A549 (cell line): Measurements from ENCODE around the gene ADGRG3. TPM values are rescaled to one million over a fixed set of nuclear protein-coding genes. Genes with fewer than 3 reads are reported as not detected.
A peak's percentile ranks its signal among the peaks of the same experiment; 100 is the strongest.

Source experiments
- ATAC-seq, 2 experiments: fragments of 200-7000 bp in 1 of 2; fragments of >200 bp in 1 of 2; cut with Nextera tagmentation in 1 of 2; cut with Tn5 transposase in 1 of 2; 3 replicates each; pipeline versions ENCODE4 v1.8.0 to v1.9.1; 2018 to 2020; ENCODE audit warnings: mild to moderate bottlenecking in 1 of 2, moderate library complexity in 1 of 2
- CTCF ChIA-PET: fragments of 300-600 bp; sonication (Branson Sonifier 250); formaldehyde crosslinking; extraction: SDS; loops from one replicate; lab custom pipeline; 2021; ENCODE audit warnings: antibody characterized with exemption, inconsistent platforms; lab: Yijun Ruan, JAX
- POLR2A ChIA-PET: fragments of 350-600 bp; formaldehyde crosslinking; extraction: SDS; loops from one replicate; lab custom pipeline; 2021; ENCODE audit warnings: antibody characterized with exemption, inconsistent platforms; lab: Yijun Ruan, JAX
- DNase-seq, 2 experiments: peaks; one replicate each; pipeline versions ENCODE4 v3.0.0 to v3.0.0-alpha.2; 2011 to 2016; ENCODE audit warnings: low read depth in 1 of 2, low spot score in 1 of 2
- FAIRE-seq: peaks from 2 replicates; lab custom pipeline; 2011; peaks lifted over from hg19 to GRCh38; lab: Jason Lieb, UNC
- H3K27ac ChIP-seq, 2 experiments: fragments of >200 bp; sonication (Bioruptor Twin); formaldehyde crosslinking; 3 replicates each; pipeline ENCODE4 v1.5.1; 2016 to 2017
- H3K4me1 ChIP-seq: fragments of >200 bp; sonication (Bioruptor Twin); formaldehyde crosslinking; 3 replicates; pipeline ENCODE4 v1.6.1; 2016
- H3K4me2 ChIP-seq: fragments of >200 bp; sonication (Bioruptor Twin); formaldehyde crosslinking; 3 replicates; pipeline ENCODE4 v1.6.1; 2016
- H3K4me3 ChIP-seq: fragments of >200 bp; sonication (Bioruptor Twin); formaldehyde crosslinking; 3 replicates; pipeline ENCODE4 v1.5.1; 2016
- H3K9me3 ChIP-seq: fragments of >200 bp; sonication (Bioruptor Twin); formaldehyde crosslinking; 3 replicates; pipeline ENCODE4 v1.6.1; 2016
- BCL3 ChIP-seq: fragments of >200 bp; sonication (Bioruptor Twin); formaldehyde crosslinking; IDR thresholded peaks from 3 replicates; pipeline ENCODE4 v1.6.1; 2016
- CHD2 ChIP-seq: fragments of 150-350 bp; IDR thresholded peaks from 2 replicates; pipeline ENCODE4 v1.6.1; 2014; ENCODE audit warnings: low read length; ENCODE audit not compliant: partially characterized antibody
- CHD4 ChIP-seq: fragments of 200-600 bp; sonication (generic); IDR thresholded peaks from 2 replicates; pipeline ENCODE4 v1.6.1; 2016; ENCODE audit warnings: antibody characterized with exemption, mild to moderate bottlenecking, borderline replicate concordance
- EHF ChIP-seq: fragments of 250-450 bp; sonication (Bioruptor Pico); IDR thresholded peaks from 2 replicates; pipeline ENCODE4 v1.5.0; 2020; ENCODE audit warnings: mild to moderate bottlenecking
- FOXS1 ChIP-seq: fragments of 250-450 bp; sonication (Bioruptor Pico); IDR thresholded peaks from 2 replicates; pipeline ENCODE4 v1.5.0; 2020; ENCODE audit warnings: mild to moderate bottlenecking, moderate library complexity
- GATA3 ChIP-seq: IDR thresholded peaks from 2 replicates; pipeline ENCODE4 v1.6.1; 2012; ENCODE audit warnings: borderline replicate concordance
- HDAC2 ChIP-seq: fragments of 200-600 bp; sonication (generic); IDR thresholded peaks from 2 replicates; pipeline ENCODE4 v1.6.1; 2016
- HEYL ChIP-seq: fragments of 250-450 bp; sonication (Bioruptor Pico); IDR thresholded peaks from 2 replicates; pipeline ENCODE4 v1.8.0; 2021; ENCODE audit warnings: mild to moderate bottlenecking, moderate library complexity
- MYC ChIP-seq: IDR thresholded peaks from 2 replicates; pipeline ENCODE4 v1.6.1; 2012; ENCODE audit warnings: mild to moderate bottlenecking, inconsistent platforms, low read length, improper control_type of control experiment, borderline replicate concordance
- RARB ChIP-seq: fragments of 250-450 bp; sonication (Bioruptor Pico); IDR thresholded peaks from 2 replicates; pipeline ENCODE4 v1.8.0; 2021; ENCODE audit warnings: mild to moderate bottlenecking, moderate library complexity
- RCOR1 ChIP-seq: fragments of 150-350 bp; IDR thresholded peaks from 2 replicates; pipeline ENCODE4 v1.6.1; 2014; ENCODE audit warnings: antibody characterized with exemption, low read length, low read depth
- RNF2 ChIP-seq: fragments of 200-600 bp; sonication (generic); IDR thresholded peaks from 2 replicates; pipeline ENCODE4 v1.6.1; 2016; ENCODE audit warnings: low read depth, mild to moderate bottlenecking, antibody characterized with exemption, moderate library complexity, borderline replicate concordance
- ZC3H11A ChIP-seq: fragments of 450-650 bp; IDR thresholded peaks from 2 replicates; pipeline ENCODE4 v1.6.1; 2014; ENCODE audit warnings: antibody characterized with exemption, mild to moderate bottlenecking
- WGBS: methylation state at CpG from one replicate; pipeline ENCODE4 v1.1.6; 2017; ENCODE audit errors: missing lambda C conversion rate; 5-methylcytosine and 5-hydroxymethylcytosine counted together
- polyA plus RNA-seq, 4 experiments: library from polyadenylated mRNA; depleted of rRNA in 3 of 4; stranded (reverse); fragments of >200 nt; fragmentation: RNase III in 1 of 4; extraction: RNeasy Plus Mini Kit Qiagen cat#74134 plus additional on column Dnase treatment in 1 of 4; gene quantifications; 2 replicates in 3 of 4; 3 replicates in 1 of 4; pipeline ENCODE4 v1.2.3, GENCODE V29; 2011 to 2017
- TF ChIP-seq, protein P1 (sequence below): fragments of >200 bp; sonication (Bioruptor Twin); formaldehyde crosslinking; IDR thresholded peaks from 3 replicates; pipeline ENCODE4 v1.5.1; 2016
- TF ChIP-seq, protein P2 (sequence below): fragments of 150-350 bp; IDR thresholded peaks from 2 replicates; pipeline ENCODE4 v1.6.1; 2014; ENCODE audit warnings: low read depth, mild to moderate bottlenecking, low read length
- TF ChIP-seq, protein P3 (sequence below): fragments of 200-600 bp; sonication (generic); IDR thresholded peaks from 2 replicates; pipeline ENCODE4 v1.6.1; 2016; ENCODE audit warnings: antibody characterized with exemption, mild to moderate bottlenecking, moderate library complexity
- TF ChIP-seq, protein P4 (sequence below): fragments of 450-650 bp; IDR thresholded peaks from 2 replicates; pipeline ENCODE4 v1.6.1; 2014; ENCODE audit warnings: antibody characterized with exemption

The ADGRG3 gene
- polyA plus RNA-seq, 2 of the 4 experiments (the other 2 are of a cell fraction) = 0.25 to 0.45 TPM

- H3K4me1 ChIP-seq = peaks cover 35% of the 10 kb centered on the region
- 80% methylated on average over 7 of the region's 12 CpGs for WGBS
- H3K27ac ChIP-seq = peak overlapping the region in 1 of 2 experiments; percentile 76; a peak in 1 of 6 replicates
- TF ChIP-seq CHD4 = no peak
- no peak for TF ChIP-seq FOXS1 (CRISPR knock-in tag)
- TF ChIP-seq HDAC2 = no peak
- TF ChIP-seq RNF2 = no peak
- TF ChIP-seq RARB (CRISPR knock-in tag) = no peak
- no peak for TF ChIP-seq RCOR1
- TF ChIP-seq, protein P1, sequence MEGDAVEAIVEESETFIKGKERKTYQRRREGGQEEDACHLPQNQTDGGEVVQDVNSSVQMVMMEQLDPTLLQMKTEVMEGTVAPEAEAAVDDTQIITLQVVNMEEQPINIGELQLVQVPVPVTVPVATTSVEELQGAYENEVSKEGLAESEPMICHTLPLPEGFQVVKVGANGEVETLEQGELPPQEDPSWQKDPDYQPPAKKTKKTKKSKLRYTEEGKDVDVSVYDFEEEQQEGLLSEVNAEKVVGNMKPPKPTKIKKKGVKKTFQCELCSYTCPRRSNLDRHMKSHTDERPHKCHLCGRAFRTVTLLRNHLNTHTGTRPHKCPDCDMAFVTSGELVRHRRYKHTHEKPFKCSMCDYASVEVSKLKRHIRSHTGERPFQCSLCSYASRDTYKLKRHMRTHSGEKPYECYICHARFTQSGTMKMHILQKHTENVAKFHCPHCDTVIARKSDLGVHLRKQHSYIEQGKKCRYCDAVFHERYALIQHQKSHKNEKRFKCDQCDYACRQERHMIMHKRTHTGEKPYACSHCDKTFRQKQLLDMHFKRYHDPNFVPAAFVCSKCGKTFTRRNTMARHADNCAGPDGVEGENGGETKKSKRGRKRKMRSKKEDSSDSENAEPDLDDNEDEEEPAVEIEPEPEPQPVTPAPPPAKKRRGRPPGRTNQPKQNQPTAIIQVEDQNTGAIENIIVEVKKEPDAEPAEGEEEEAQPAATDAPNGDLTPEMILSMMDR = no peak
- no peak for TF ChIP-seq BCL3
- no peak for TF ChIP-seq GATA3
- TF ChIP-seq, all 56 proteins: peak for 0
- POLR2A ChIA-PET = no interaction called here
- Histone ChIP-seq H3K4me3 (no peak overlapping the region), H3K9me3 (no peaks in the 10 kb centered on the region), H3K4me2 (no peak overlapping the region)
- DNase-seq (no peak), FAIRE-seq (no peak), ATAC-seq (no peak)
- CTCF ChIA-PET = interaction anchor here (1.3 to 2.7 kb wide), 2 partner anchors 11 to 41 kb away, joined by 4 to 7 read pairs; partner anchors contain the start of gene ADGRG3
Measured at GRCh38 chr16:57679016-57679415, 10.9 kb downstream of the ADGRG3 start.

DNA sequence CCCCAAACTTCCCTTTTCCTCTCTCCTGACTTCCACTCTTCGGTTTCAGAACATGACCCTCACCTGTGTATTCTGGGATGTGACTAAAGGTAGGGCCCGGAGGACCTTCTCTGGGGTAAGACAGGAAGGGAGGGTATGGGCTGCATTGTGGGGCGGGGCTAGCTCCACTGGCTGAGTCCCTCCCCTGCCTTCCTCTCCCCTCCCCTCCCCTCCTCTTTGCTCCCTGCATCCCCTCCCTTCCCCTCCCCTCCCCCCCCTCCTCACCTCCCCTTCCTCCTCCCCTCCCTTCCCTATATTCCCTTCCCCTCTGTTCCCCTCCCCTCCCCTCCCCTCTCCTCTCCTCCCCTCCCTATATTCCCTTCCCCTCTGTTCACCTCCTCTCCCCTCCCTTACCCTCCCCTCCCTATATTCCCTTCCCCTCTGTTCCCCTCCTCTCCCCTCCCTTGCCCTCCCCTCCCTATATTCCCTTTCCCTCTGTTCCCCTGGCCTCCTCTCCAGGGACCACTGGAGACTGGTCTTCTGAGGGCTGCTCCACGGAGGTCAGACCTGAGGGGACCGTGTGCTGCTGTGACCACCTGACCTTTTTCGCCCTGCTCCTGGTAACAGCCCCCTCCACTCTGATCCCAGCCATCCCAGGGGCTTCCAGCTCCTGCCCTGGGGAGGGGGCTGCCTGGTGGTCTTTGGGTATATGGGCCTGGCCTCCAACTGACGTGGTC, 11.8 kb downstream of the ADGRG3 start:
- no peak for ATAC-seq
- WGBS = 74% methylated on average over 7 of the region's 7 CpGs
- Histone ChIP-seq H3K9me3 (no peaks in the 10 kb centered on the region), H3K4me1 (peaks cover 35% of the 10 kb centered on the region), H3K4me3 (no peak overlapping the region), H3K27ac (0 out of 6 replicates have a peak overlapping the region, but pooled peaks of 1 of the 2 experiments have one; percentile 76), H3K4me2 (no peak overlapping the region)
- POLR2A ChIA-PET = no interaction called here
- no peak for FAIRE-seq
- CTCF ChIA-PET = interaction anchor here (1.1 to 6.0 kb wide), 3 partner anchors 31 to 104 kb away, joined by 3 to 34 read pairs (median 3); no protein-coding TSS in a partner anchor
- DNase-seq = no peak
- TF ChIP-seq MYC = no peak
- no peak for TF ChIP-seq GATA3
- TF ChIP-seq EHF (CRISPR knock-in tag) = no peak
- TF ChIP-seq CHD2 = no peak
- TF ChIP-seq, protein P2, sequence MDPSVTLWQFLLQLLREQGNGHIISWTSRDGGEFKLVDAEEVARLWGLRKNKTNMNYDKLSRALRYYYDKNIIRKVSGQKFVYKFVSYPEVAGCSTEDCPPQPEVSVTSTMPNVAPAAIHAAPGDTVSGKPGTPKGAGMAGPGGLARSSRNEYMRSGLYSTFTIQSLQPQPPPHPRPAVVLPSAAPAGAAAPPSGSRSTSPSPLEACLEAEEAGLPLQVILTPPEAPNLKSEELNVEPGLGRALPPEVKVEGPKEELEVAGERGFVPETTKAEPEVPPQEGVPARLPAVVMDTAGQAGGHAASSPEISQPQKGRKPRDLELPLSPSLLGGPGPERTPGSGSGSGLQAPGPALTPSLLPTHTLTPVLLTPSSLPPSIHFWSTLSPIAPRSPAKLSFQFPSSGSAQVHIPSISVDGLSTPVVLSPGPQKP = no peak
- TF ChIP-seq, protein P3, sequence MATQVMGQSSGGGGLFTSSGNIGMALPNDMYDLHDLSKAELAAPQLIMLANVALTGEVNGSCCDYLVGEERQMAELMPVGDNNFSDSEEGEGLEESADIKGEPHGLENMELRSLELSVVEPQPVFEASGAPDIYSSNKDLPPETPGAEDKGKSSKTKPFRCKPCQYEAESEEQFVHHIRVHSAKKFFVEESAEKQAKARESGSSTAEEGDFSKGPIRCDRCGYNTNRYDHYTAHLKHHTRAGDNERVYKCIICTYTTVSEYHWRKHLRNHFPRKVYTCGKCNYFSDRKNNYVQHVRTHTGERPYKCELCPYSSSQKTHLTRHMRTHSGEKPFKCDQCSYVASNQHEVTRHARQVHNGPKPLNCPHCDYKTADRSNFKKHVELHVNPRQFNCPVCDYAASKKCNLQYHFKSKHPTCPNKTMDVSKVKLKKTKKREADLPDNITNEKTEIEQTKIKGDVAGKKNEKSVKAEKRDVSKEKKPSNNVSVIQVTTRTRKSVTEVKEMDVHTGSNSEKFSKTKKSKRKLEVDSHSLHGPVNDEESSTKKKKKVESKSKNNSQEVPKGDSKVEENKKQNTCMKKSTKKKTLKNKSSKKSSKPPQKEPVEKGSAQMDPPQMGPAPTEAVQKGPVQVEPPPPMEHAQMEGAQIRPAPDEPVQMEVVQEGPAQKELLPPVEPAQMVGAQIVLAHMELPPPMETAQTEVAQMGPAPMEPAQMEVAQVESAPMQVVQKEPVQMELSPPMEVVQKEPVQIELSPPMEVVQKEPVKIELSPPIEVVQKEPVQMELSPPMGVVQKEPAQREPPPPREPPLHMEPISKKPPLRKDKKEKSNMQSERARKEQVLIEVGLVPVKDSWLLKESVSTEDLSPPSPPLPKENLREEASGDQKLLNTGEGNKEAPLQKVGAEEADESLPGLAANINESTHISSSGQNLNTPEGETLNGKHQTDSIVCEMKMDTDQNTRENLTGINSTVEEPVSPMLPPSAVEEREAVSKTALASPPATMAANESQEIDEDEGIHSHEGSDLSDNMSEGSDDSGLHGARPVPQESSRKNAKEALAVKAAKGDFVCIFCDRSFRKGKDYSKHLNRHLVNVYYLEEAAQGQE = no peak
- no peak for TF ChIP-seq ZC3H11A
- TF ChIP-seq RNF2 = no peak
- TF ChIP-seq, protein P4, sequence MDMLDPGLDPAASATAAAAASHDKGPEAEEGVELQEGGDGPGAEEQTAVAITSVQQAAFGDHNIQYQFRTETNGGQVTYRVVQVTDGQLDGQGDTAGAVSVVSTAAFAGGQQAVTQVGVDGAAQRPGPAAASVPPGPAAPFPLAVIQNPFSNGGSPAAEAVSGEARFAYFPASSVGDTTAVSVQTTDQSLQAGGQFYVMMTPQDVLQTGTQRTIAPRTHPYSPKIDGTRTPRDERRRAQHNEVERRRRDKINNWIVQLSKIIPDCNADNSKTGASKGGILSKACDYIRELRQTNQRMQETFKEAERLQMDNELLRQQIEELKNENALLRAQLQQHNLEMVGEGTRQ = no peak
- no peak for TF ChIP-seq HEYL
